Neural progenitor cell (in vitro differentiated cells): Measurements from ENCODE around the gene SKIC8.

Experiments used
- EZH2 ChIP-seq: fragments of 200-600 bp; sonication (generic); IDR thresholded peaks from 2 replicates; pipeline ENCODE4 v1.6.1; 2017; ENCODE audit warnings: antibody characterized with exemption, mild to moderate bottlenecking, moderate library complexity
- EZH2phosphoT487 ChIP-seq: fragments of 200-600 bp; sonication (generic); IDR thresholded peaks from 2 replicates; pipeline ENCODE4 v1.6.1; 2017; ENCODE audit warnings: antibody characterized with exemption
- TF ChIP-seq, protein P1 (sequence below): fragments of 200-600 bp; sonication (generic); IDR thresholded peaks from 2 replicates; pipeline ENCODE4 v1.5.1; 2017; ENCODE audit warnings: antibody characterized with exemption, mild to moderate bottlenecking

DNA sequence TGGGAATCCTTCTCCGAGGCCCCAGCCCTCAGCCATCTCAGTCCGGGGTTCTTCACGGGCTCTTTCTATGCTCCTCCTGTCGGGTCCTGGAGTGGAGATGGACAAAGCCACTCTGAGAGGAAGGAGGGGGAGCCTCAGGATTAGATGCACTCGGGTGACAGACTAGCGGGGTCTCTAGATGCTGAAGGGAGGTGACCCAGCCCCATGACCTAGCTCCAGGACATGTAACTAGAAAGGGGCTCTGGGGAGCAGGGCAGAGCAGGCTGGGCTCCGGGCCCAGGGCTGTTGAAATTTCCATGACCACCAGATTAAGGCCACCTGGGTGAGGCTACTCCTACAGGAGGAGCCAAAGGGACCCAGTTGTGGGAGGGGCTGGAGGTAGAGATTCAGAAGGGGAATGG is 14.8 kb upstream of the SKIC8 start:
- TF ChIP-seq, protein P1, sequence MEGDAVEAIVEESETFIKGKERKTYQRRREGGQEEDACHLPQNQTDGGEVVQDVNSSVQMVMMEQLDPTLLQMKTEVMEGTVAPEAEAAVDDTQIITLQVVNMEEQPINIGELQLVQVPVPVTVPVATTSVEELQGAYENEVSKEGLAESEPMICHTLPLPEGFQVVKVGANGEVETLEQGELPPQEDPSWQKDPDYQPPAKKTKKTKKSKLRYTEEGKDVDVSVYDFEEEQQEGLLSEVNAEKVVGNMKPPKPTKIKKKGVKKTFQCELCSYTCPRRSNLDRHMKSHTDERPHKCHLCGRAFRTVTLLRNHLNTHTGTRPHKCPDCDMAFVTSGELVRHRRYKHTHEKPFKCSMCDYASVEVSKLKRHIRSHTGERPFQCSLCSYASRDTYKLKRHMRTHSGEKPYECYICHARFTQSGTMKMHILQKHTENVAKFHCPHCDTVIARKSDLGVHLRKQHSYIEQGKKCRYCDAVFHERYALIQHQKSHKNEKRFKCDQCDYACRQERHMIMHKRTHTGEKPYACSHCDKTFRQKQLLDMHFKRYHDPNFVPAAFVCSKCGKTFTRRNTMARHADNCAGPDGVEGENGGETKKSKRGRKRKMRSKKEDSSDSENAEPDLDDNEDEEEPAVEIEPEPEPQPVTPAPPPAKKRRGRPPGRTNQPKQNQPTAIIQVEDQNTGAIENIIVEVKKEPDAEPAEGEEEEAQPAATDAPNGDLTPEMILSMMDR, result no peak
- TF ChIP-seq EZH2 (no peak), EZH2phosphoT487 (no peak)
